Vagina (tissue), 2 donors: ENCODE measurements around the gene COLGALT1.

Experiments used
- POLR2AphosphoS5 ChIP-seq, 2 donors: sonication (generic); formaldehyde crosslinking; IDR thresholded peaks; one replicate each; pipeline ENCODE4 v1.9.0; 2017; ENCODE audit warnings: antibody characterized with exemption in 2 of 2, mild to moderate bottlenecking in 2 of 2, low read depth in 1 of 2; ENCODE audit not compliant: insufficient read depth in 1 of 2
- TF ChIP-seq, protein P1 (sequence below), 3 experiments: fragments of 450-650 bp in 2 of 3; fragments of 200-600 bp in 1 of 3; sonication (generic) in 1 of 3; IDR thresholded peaks; one replicate each; pipeline ENCODE4 v1.5.1; 2017 to 2019; ENCODE audit warnings: antibody characterized with exemption in 3 of 3, mild to moderate bottlenecking in 2 of 3, moderate library complexity in 2 of 3

- no peak for TF ChIP-seq POLR2AphosphoS5 (IDR thresholded peaks at IDR 0.05; ENCODE audit: insufficient read depth in 1 of 2, low read depth in 1 of 2)
- TF ChIP-seq, protein P1, sequence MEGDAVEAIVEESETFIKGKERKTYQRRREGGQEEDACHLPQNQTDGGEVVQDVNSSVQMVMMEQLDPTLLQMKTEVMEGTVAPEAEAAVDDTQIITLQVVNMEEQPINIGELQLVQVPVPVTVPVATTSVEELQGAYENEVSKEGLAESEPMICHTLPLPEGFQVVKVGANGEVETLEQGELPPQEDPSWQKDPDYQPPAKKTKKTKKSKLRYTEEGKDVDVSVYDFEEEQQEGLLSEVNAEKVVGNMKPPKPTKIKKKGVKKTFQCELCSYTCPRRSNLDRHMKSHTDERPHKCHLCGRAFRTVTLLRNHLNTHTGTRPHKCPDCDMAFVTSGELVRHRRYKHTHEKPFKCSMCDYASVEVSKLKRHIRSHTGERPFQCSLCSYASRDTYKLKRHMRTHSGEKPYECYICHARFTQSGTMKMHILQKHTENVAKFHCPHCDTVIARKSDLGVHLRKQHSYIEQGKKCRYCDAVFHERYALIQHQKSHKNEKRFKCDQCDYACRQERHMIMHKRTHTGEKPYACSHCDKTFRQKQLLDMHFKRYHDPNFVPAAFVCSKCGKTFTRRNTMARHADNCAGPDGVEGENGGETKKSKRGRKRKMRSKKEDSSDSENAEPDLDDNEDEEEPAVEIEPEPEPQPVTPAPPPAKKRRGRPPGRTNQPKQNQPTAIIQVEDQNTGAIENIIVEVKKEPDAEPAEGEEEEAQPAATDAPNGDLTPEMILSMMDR (IDR thresholded peaks at IDR 0.05) = no peak
These were observed 45.0 kb upstream of the COLGALT1 start for GRCh38 chr19:17510220-17510993.
